SK-N-SH (cell line): ENCODE results near the gene PDCL2.

Source experiments
- EP300 ChIP-seq, 2 experiments: IDR thresholded peaks; 2 replicates each; pipeline versions ENCODE4 v1.4.0 to v1.6.1; 2012; ENCODE audit warnings: borderline replicate concordance in 1 of 2, low read depth in 1 of 2, low read length in 1 of 2
- EZH2phosphoT487 ChIP-seq: fragments of 200-600 bp; sonication (generic); IDR thresholded peaks from 2 replicates; pipeline ENCODE4 v1.6.1; 2017; ENCODE audit warnings: low read depth, mixed run types, mild to moderate bottlenecking, antibody characterized with exemption, moderate library complexity, borderline replicate concordance
- POLR2AphosphoS5 ChIP-seq: IDR thresholded peaks from 2 replicates; pipeline ENCODE4 v1.6.1; 2012; ENCODE audit warnings: low read depth, low read length
- RFX5 ChIP-seq: IDR thresholded peaks from 2 replicates; pipeline ENCODE4 v1.6.1; 2012; ENCODE audit warnings: mild to moderate bottlenecking, improper control_type of control experiment, low read length
- RXRA ChIP-seq: IDR thresholded peaks from 2 replicates; pipeline ENCODE4 v1.4.0; 2012; ENCODE audit warnings: low read depth, mild to moderate bottlenecking, borderline replicate concordance
- SIN3A ChIP-seq: IDR thresholded peaks from 2 replicates; pipeline ENCODE4 v1.6.1; 2012; ENCODE audit warnings: low read depth, mild to moderate bottlenecking, low read length, moderate library complexity, borderline replicate concordance
- TF ChIP-seq, protein P1 (sequence below): fragments of 200-600 bp; sonication (generic); IDR thresholded peaks from 2 replicates; pipeline ENCODE4 v1.6.1; 2017; ENCODE audit warnings: antibody characterized with exemption, mild to moderate bottlenecking, moderate library complexity

DNA sequence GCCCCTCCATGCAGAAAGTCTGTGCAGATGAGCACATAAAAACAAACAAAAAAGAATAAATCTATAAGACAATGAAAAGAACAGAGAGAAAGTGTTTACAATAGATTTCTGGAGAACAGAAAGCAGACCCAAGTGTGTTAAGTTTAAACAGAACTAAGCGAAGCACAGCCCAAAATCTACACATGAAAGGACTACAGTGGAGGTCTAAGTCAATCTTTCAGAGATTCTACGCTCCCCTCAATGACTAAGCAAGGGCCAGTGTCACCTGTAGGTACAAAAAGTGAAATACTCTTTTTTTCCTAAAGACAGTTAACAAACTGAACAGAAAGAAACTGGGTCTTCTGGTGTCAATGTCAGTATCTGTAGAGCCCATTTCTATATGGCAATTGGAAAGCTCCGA is 63.6 kb downstream of the PDCL2 start:
- TF ChIP-seq, protein P1, sequence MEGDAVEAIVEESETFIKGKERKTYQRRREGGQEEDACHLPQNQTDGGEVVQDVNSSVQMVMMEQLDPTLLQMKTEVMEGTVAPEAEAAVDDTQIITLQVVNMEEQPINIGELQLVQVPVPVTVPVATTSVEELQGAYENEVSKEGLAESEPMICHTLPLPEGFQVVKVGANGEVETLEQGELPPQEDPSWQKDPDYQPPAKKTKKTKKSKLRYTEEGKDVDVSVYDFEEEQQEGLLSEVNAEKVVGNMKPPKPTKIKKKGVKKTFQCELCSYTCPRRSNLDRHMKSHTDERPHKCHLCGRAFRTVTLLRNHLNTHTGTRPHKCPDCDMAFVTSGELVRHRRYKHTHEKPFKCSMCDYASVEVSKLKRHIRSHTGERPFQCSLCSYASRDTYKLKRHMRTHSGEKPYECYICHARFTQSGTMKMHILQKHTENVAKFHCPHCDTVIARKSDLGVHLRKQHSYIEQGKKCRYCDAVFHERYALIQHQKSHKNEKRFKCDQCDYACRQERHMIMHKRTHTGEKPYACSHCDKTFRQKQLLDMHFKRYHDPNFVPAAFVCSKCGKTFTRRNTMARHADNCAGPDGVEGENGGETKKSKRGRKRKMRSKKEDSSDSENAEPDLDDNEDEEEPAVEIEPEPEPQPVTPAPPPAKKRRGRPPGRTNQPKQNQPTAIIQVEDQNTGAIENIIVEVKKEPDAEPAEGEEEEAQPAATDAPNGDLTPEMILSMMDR = no peak
- TF ChIP-seq RXRA = no peak
- no peak for TF ChIP-seq SIN3A
- TF ChIP-seq POLR2AphosphoS5 = no peak
- no peak for TF ChIP-seq RFX5
- no peak for TF ChIP-seq EZH2phosphoT487
- TF ChIP-seq EP300 (IDR thresholded peaks at IDR 0.05; ENCODE audit: borderline replicate concordance in 1 of 2, low read depth in 1 of 2, low read length in 1 of 2) = no peak
